Stimulated activated CD4-positive, alpha-beta T cell treated with anti-CD3 and anti-CD28 coated beads, Interleukin-12 subunit alpha, Interleukin-12 subunit beta, amount 100 ng/mL, for 48 hours (primary cell): Measurements from ENCODE around the gene SLC12A3.

Experiments used
- DNase-seq, 3 donors: peaks; one replicate each; pipeline ENCODE4 v3.0.0-alpha.2; 2020; ENCODE audit warnings: low read depth in 2 of 3, low spot score in 1 of 3

The SLC12A3 gene

DNA sequence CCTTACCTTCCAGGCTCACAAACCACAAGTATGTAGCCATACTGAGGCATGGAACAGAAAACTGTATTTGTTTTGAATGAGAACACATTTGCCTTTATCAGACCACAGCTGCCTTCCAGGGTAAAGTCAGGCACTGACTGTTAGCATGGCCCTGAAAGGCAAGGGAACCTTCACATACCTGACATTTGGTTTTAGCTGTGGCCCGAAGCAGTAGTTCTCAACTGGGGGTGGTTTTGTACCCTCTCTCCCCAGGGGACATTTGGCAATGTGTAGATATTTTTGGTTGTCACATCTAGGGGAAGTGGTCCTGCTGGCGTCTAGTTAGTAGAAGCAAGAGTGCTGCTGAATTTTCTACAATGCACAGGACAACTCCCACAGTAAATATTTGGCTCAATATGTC, 76.1 kb downstream of the SLC12A3 start:
- DNase-seq: no peak

DNA sequence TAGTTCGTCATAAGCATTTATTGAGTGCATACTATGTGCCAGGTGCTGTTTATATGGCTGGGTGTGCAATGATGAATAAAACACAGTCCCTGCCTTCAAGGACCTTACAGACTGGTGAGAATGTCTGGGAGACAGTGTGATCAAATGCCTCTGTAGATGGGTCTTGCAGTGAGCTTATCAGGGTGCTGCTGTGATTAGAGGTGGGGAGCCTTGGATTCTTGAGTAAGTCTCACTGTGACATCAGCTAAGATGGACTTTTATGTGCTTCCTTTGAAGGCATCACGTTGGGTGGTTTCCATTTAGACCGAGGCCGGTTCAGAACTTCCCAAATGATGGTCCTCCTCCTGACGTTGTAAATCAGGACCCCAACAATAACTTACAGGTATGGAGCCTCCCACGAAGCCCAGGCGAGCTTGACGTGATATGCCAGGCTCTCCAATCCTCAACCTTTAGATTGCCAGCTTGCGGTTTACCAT, 76.9 kb downstream of the SLC12A3 start:
- DNase-seq: no peak

- no peak for DNase-seq
These were observed 78.9 kb downstream of the SLC12A3 start for GRCh38 chr16:56943761-56944375.

- no peak for DNase-seq
These were observed 80.2 kb downstream of the SLC12A3 start for GRCh38 chr16:56944954-56945839.

DNA sequence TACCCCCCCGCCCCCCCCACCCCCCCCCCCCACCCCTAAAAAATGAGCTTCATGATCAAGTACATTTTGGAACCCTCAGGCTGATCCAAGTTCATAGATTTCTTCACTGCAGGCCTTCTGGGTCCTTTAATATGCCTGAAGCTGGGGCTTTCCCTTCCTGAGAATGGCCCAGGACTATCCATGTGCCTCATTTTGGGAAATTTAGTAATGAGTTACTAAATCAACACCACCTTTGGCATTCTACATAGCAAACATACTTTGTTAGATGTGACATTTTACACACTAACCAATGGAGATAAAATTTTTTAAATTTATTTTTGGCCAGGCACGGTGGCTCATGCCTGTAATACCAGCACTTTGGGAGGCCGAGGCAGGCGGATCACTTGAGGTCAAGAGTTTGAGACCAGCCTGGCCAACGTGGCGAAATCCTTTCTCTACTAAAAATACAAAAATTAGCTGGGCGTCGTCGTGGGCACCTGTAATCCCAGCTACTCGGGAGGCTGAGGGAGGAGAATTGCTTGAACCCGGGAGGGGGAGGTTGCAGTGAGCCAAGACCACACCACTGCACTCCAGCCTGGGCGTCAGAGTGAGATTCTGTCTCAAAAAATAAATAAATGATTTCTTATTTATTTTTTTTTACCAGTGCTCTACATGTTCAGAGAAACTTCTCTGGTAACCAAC, 81.0 kb downstream of the SLC12A3 start:
- DNase-seq: no peak

- DNase-seq: no peak
These were observed 82.0 kb downstream of the SLC12A3 start for GRCh38 chr16:56946767-56947603.

DNA sequence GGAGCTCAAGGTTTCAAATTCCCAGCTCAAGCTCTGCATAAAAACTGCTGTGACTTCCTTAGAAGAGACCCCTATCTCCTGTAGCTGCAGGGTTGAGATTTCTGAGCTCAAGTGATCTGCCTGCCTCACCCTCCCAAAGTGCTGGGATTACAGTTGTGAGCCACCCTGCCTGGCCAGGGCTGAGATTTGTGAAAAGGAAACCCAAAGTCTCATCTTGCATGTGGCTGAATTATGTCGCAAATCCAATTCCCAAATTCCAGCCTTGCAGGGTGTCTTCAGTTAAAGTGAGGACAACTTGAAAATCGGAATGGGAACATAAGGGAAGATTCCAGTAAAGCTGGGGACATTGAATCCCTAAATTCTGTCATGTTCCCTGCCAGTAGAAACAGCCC, 82.6 kb downstream of the SLC12A3 start:
- DNase-seq: no peak

DNA sequence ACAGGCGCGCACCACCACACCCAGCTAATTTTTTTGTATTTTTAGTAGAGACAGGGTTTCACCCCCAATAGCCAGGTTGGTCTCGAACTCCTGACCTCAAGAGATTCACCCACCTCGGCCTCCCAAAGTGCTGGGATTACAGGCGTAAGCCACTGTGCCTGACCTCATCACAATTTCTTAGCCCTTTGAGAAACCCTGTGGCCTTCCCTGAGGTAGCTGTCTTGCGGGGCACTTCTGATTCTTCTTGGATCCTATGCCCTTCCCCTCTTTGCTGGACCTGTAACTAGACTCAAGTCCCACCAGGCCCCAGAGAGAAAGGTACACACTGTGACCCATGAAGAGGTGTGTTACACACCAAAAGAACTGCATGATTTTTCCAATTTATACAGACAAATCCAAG, 83.2 kb downstream of the SLC12A3 start:
- no peak for DNase-seq

GRCh38 chr16:56950051-56950450, 85.0 kb downstream of the SLC12A3 start:
- DNase-seq: no peak

DNA sequence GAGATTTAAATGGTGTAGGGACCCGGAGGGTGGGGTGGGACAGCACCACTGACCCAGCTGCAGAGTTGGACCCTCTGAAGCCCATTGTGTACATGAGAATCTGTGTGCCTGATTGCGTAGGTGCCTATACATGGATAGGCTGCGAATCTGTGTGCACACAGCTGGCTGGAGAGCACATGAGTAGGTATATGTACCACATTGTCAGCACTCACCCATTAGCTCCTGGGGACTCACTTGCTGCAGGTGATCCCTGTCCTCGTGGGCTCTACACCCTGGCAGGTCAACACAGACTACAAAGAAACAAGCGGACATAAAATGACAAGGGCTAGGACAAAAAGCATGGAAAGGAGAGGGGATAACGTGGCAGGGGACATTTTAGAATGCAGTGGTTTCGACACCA, 85.4 kb downstream of the SLC12A3 start:
- no peak for DNase-seq

DNA sequence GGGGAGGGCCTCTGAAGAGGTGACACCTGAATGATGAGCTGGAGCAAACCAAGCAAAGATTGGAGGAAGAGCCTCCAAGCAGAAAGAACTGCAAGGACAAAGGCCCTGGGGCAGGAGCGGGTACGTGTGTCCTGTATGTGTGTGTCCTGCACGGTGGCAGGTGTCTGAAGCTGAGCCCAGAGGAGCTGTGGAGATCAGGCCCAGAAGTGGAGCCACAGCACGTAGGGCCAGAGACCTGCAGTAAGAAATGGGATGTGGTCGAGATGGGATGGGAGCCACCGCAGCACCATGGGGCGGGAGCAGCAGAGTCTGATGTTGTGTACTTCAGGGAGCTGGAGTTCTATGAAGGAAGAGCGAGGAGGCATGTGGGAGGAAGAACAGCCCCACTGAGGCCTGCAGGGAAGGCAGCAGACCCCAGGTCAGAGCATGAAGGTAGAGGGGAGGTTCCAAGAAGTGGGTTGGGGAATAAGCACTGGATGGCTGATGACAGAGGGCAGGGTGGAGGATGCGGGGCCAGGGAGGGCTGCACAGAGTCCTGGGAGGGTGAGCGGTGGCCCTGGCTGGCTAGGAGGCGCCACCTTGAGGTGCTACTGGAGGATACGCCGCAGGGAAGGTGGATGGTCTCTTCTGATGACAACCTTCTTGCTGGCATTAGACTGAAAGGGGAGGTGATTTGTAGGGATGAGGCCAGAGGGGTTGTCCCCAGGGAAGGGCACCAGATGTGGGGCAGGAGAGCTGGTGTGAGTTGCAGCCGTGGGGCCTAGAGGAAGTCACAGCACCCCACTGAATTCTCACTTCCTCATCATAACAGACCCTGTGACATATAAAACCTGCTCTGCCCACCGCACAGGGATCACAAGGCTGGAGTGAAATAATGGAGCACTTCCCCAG, 86.1 kb downstream of the SLC12A3 start:
- peak in 2 of 3 donors; percentile 50 to 53 for DNase-seq

DNA sequence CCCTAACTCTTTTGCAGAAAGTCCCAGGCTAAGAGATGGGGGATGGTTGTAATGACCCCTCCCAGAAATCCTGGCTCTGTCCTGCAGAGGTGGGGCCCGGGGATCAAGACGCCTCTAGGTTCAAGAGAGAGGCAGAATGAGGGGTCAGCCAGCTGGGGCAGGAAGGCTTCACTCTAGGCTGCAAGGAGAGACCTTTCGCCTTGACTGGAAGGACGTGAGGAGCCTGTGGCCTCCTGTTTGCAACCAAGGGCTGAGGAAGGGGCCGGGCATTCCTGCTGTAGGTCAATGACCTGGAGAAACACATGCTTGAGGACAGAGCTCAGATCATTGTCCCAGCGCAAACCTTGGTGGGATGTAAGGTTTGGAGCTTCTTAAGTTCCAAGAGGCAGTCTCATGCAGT, 88.0 kb downstream of the SLC12A3 start:
- DNase-seq: no peak

DNA sequence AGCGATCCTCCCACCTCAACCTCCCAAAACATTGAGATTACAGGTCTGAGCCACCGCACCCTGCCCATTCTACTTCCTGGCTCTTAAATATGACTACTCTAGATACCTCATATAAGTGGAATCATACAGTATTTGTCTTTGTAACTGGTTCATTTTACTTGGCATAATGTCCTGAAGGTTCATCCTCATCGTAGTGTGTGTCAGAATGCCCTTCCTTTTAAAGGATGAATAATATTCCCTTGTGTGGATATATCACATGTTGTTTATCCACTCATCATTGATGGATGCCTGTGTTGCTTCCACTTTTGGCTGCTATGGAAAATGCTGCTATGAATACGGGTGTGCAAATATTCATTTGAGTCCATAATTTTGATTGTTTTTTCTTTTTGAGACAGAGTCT, 91.1 kb downstream of the SLC12A3 start:
- no peak for DNase-seq

DNA sequence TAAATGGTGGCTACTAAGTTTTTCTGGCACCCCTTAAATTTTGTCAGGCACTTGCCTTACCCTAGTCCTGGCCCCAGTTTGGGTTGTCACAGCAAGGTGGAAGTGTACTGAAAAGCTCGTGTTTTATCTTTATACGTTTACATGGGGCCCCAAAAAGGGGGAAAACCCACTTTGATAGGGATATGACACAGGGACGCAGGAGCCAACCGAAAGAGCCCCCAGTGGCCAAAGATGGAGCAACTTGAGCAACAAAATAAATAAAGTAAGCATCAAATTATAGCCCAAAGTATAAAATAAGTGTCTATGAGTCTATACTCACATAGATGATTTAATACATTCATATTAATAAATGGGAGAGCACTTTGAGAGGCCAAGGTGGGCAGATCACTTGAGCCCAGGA, 91.7 kb downstream of the SLC12A3 start:
- no peak for DNase-seq

DNA sequence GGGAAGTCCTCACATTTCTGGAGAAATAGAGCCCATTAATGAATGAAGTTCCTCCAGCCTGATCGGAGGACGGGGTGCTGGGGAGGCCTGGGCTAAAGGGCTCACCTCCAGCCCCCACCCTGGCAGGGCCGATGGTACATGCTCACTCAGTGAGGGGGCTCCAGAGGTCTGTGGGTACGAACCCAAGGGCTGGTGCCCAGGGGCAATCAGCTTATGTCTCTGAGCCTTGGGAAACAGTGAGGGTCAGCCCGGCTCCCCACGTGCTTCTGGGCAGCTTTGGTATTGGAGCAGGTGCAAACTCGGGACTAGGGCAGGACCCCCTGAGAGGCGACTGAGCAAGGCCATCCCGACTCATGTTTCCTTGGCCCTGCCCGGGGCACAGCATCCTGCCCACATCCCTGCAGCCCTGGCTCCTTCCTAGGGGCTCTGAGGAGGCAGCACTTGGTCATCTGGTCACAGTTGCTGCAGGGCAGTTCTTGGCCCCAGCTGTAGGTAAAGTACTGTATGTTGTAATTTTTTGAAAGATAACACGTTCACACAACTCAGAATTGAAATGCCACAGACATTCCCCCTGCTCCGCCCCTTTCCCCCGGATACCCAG, 95.8 kb downstream of the SLC12A3 start:
- DNase-seq: no peak

GRCh38 chr16:56961386-56961785, 96.4 kb downstream of the SLC12A3 start:
- no peak for DNase-seq

GRCh38 chr16:56961851-56962281, 96.9 kb downstream of the SLC12A3 start, which contains the start of gene CETP:
TSS of gene CETP (plus strand) at chr16:56961950. CDS start at chr16:56961980, 30 bp downstream.
- no peak for DNase-seq

- DNase-seq: peak; percentile 87 to 97 (median 95)
These were observed 99.5 kb downstream of the SLC12A3 start for GRCh38 chr16:56964243-56965148.
